Parathyroid adenoma (tissue), 2 donors: ENCODE data around the gene CCDC149.

Experiments used
- H2AFZ ChIP-seq: fragments of 300-600 bp; sonication (generic); one replicate; pipeline ENCODE4 v1.7.0; 2017; ENCODE audit warnings: antibody characterized with exemption, mild to moderate bottlenecking
- H3K27ac ChIP-seq: fragments of 300-600 bp; sonication (generic); one replicate; pipeline ENCODE4 v1.7.0; 2017
- H3K27me3 ChIP-seq: fragments of 300-600 bp; sonication (generic); one replicate; pipeline ENCODE4 v1.7.0; 2017; ENCODE audit warnings: low read length; ENCODE audit not compliant: control insufficient read depth, insufficient read depth
- H3K36me3 ChIP-seq: fragments of 300-600 bp; sonication (generic); one replicate; pipeline ENCODE4 v1.7.0; 2017; ENCODE audit warnings: low read length; ENCODE audit not compliant: control insufficient read depth, insufficient read depth
- H3K4me1 ChIP-seq: fragments of 300-600 bp; sonication (generic); one replicate; pipeline ENCODE4 v1.7.0; 2017; ENCODE audit warnings: control low read depth
- H3K4me2 ChIP-seq: fragments of 300-600 bp; sonication (generic); one replicate; pipeline ENCODE4 v1.7.0; 2017; ENCODE audit warnings: low read length
- H3K4me3 ChIP-seq: fragments of 300-600 bp; sonication (generic); one replicate; pipeline ENCODE4 v1.7.0; 2017; ENCODE audit warnings: low read depth, low read length
- H3K79me2 ChIP-seq: fragments of 300-600 bp; sonication (generic); one replicate; pipeline ENCODE4 v1.7.0; 2017; ENCODE audit warnings: control low read depth
- H3K9ac ChIP-seq: fragments of 300-600 bp; sonication (generic); one replicate; pipeline ENCODE4 v1.7.0; 2017; ENCODE audit warnings: mild to moderate bottlenecking
- H3K9me3 ChIP-seq: fragments of 300-600 bp; sonication (generic); one replicate; pipeline ENCODE4 v1.7.0; 2017; ENCODE audit warnings: low read length; ENCODE audit not compliant: control insufficient read depth
- TF ChIP-seq, protein P1 (sequence below): fragments of 300-600 bp; sonication (generic); IDR thresholded peaks from one replicate; pipeline ENCODE4 v1.7.0; 2017; ENCODE audit warnings: antibody characterized with exemption, mild to moderate bottlenecking
- donor health status: primary hyperparathyroidism.

The CCDC149 gene

DNA sequence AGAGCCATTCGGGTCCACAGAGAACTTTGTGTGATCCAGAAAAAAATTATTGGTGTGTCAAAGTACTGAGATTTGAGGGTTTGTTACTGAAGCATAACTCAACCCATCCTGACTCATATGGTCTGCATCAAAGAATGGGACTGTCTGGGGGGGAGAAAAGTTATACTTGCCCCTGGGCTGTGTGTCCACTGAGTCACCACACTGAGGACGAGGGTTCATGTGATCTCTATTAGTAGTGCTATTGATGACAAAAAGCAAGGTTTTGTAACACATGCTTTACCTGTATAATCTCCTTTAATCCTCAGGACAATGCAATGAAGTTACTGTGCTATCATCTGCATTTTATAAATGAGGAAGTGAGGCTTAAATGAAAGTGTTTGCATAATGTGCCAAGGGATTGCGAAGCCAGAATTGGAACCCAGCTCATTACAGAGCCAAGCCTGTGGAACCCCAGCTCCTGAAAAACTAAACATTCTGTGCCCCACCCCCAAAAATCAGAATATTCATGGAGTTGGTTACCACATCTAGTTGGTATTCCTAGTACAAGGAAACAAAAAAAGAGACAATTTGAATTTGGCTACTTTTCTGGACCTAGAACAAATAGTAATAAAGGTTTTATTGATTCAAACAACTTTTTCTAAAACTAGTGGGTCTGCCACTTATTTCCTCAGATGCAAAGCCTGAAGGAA, 31.2 kb downstream of the CCDC149 start:
- no peaks in the 10 kb centered on the region for H3K36me3 ChIP-seq
- no peak overlapping the region for H3K9ac ChIP-seq
- no peaks in the 10 kb centered on the region for H3K9me3 ChIP-seq
- H2AFZ ChIP-seq = no peak overlapping the region
- TF ChIP-seq, protein P1, sequence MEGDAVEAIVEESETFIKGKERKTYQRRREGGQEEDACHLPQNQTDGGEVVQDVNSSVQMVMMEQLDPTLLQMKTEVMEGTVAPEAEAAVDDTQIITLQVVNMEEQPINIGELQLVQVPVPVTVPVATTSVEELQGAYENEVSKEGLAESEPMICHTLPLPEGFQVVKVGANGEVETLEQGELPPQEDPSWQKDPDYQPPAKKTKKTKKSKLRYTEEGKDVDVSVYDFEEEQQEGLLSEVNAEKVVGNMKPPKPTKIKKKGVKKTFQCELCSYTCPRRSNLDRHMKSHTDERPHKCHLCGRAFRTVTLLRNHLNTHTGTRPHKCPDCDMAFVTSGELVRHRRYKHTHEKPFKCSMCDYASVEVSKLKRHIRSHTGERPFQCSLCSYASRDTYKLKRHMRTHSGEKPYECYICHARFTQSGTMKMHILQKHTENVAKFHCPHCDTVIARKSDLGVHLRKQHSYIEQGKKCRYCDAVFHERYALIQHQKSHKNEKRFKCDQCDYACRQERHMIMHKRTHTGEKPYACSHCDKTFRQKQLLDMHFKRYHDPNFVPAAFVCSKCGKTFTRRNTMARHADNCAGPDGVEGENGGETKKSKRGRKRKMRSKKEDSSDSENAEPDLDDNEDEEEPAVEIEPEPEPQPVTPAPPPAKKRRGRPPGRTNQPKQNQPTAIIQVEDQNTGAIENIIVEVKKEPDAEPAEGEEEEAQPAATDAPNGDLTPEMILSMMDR = no peak
- H3K27me3 ChIP-seq = no peaks in the 10 kb centered on the region
- H3K4me2 ChIP-seq = no peak overlapping the region
- H3K4me1 ChIP-seq = peaks cover 3% of the 10 kb centered on the region
- no peak overlapping the region for H3K4me3 ChIP-seq
- H3K79me2 ChIP-seq = no peaks in the 10 kb centered on the region
- no peak overlapping the region for H3K27ac ChIP-seq

DNA sequence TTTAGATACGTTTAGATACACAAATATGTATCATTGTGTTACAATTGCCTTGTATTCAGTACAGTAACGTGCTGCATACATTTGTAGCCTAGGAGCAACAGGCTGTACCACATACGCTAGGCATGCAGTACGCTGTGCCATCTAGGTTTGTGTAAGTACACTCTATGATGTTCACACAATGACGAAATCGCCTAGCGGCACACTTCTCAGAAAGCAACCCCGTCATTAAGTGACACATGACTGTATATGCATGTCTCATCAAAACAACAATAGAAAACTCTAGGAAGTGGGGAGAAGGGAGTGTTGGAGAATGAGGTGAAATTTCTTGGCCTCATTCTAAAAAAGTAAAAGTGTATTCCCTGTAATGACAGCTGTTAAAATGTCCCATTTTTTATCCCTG, 32.7 kb downstream of the CCDC149 start:
- Histone ChIP-seq H3K4me1 (peaks cover 3% of the 10 kb centered on the region), H3K27ac (no peak overlapping the region), H3K4me2 (no peak overlapping the region), H3K27me3 (no peaks in the 10 kb centered on the region), H3K4me3 (no peak overlapping the region), H2AFZ (no peak overlapping the region), H3K79me2 (no peaks in the 10 kb centered on the region), H3K36me3 (no peaks in the 10 kb centered on the region), H3K9me3 (no peaks in the 10 kb centered on the region), H3K9ac (no peak overlapping the region)
- TF ChIP-seq, protein P1 = no peak

DNA sequence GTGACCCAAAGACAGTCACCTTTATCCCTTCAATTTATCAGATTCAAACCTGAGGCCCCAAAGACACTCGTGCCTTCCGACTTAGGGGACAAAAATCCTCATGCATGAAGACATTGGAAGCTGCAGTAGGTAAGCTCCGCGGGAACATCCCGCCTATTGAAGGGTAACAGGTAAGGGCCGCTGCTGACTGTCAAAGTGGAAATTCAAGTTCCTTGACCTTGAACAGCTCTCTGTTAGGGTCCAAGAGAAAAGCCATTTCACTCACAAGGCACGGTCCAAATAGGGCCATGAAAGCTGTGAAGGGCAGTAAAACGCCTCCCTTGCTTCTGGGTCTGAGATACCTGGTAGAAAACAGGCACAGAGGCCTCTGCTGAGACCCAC, 34.2 kb downstream of the CCDC149 start:
- Histone ChIP-seq H3K27ac (peak overlapping the region; percentile 51), H3K4me2 (peak overlapping the region; percentile 27), H3K79me2 (no peaks in the 10 kb centered on the region), H3K9ac (no peak overlapping the region), H2AFZ (peak overlapping the region; percentile 60), H3K4me1 (peaks cover 3% of the 10 kb centered on the region), H3K9me3 (no peaks in the 10 kb centered on the region), H3K27me3 (no peaks in the 10 kb centered on the region), H3K36me3 (no peaks in the 10 kb centered on the region), H3K4me3 (no peak overlapping the region)
- TF ChIP-seq, protein P1 = no peak

DNA sequence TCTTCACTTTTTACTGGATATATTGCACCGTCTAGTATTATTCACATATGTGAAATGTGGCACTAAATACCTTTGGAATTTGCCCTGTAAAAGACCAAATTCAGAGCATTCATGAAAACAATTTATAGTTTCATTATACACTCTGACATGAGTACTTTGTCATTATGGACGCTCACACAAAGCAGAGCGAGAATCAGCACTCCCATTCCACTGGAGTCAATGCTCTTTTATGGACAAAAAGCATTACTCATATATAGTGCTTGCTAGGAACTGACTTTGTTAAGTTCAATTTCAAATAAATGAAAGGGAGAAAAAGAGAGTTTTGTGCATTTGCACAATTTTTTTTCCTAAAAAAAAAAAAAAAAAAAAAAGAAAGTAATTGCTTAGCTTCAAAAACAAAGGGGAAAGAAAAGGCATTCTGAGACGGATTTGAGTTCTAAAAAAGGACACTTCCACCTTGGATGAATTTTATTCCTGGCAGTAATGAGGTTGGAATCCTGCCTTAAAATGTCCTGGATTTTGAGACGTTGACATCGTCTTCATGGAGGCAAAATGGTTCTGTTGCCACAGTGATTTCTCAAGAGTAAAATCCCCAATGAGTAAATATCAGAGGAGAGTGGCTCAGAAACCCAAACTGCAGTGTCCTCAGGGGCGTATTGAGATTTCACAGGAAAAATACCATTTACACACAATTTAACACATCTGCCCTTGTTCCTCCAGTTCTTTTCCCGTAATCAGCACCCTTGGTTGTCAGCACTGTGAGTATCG, 34.8 kb downstream of the CCDC149 start:
- Histone ChIP-seq H3K9me3 (no peaks in the 10 kb centered on the region), H3K36me3 (no peaks in the 10 kb centered on the region), H3K4me3 (no peak overlapping the region), H2AFZ (peak overlapping the region; percentile 60), H3K79me2 (no peaks in the 10 kb centered on the region), H3K4me1 (peaks cover 3% of the 10 kb centered on the region), H3K9ac (no peak overlapping the region), H3K27me3 (no peaks in the 10 kb centered on the region), H3K4me2 (peak overlapping the region; percentile 27), H3K27ac (no peak overlapping the region)
- TF ChIP-seq, protein P1 = no peak
